Lower lobe of right lung (tissue), 2 donors: ENCODE measurements around the gene MEP1A. TPM values are rescaled to one million over a fixed set of nuclear protein-coding genes. Genes with fewer than 3 reads are reported as not detected.

Experiments
- ATAC-seq, 2 donors: fragments of 200-7000 bp; cut with Tn5 transposase; one replicate each; pipeline ENCODE4 v1.9.1; 2020 to 2022; ENCODE audit warnings: mild to moderate bottlenecking in 2 of 2, moderate library complexity in 2 of 2
- DNase-seq: peaks from one replicate; pipeline ENCODE4 v3.0.0-alpha.2; 2020
- H3K27ac ChIP-seq: fragments of 200-600 bp; one replicate; pipeline ENCODE4 v1.8.0; 2022
- H3K27me3 ChIP-seq: fragments of 200-600 bp; one replicate; pipeline ENCODE4 v1.8.0; 2022; ENCODE audit warnings: low read depth
- H3K36me3 ChIP-seq: fragments of 200-600 bp; one replicate; pipeline ENCODE4 v1.8.0; 2022; ENCODE audit warnings: mild to moderate bottlenecking
- H3K4me1 ChIP-seq: fragments of 200-600 bp; one replicate; pipeline ENCODE4 v1.8.0; 2022
- H3K4me3 ChIP-seq: fragments of 200-600 bp; one replicate; pipeline ENCODE4 v1.8.0; 2022; ENCODE audit warnings: mild to moderate bottlenecking
- H3K9me3 ChIP-seq: fragments of 200-600 bp; one replicate; pipeline ENCODE4 v1.8.0; 2022
- intact Hi-C: fragments of 100-400 bp; cut with DNase I; formaldehyde crosslinking; loops from one replicate; pipeline ENCODE4 v1.11.0; 2022
- total RNA-seq: library from RNA; stranded (reverse); fragmentation: NEBNext Ultra II Directional; extraction: Animal tissue kit (Norgen Biotek cat#: 25700); gene quantifications from one replicate; pipeline ENCODE4 v1.2.1, GENCODE V29; 2021
- TF ChIP-seq, protein P1 (sequence below): fragments of 200-600 bp; IDR thresholded peaks from one replicate; pipeline ENCODE4 v1.8.0; 2022; ENCODE audit warnings: antibody characterized with exemption, mild to moderate bottlenecking
- donor health status: DM: no; HTN: yes; CAD: no; lungs with severe emphysema.

The MEP1A gene
- total RNA-seq, 1 donor from 2014 or later = 0.41 TPM

DNA sequence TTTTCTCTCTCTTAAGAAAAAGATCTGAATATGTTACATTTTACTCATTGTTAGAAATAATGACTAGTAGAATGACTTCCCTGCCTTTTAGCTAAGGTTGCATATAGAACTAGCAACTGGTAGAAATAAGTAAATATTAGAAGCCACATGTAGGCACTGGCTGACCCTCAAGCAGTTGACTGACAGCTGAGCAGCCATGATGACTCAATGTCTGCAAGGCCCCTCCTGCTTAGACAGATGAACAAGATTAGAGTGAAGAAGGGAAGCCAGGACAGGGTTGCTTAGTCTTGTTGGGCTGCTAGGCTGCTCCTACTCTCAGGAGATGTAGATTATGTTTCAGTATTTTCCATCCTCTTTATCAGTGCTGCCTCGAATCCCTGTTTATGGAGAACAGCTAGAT lies 6.5 kb downstream of the MEP1A start:
- Histone ChIP-seq H3K4me3 (no peak overlapping the region), H3K36me3 (no peaks in the 10 kb centered on the region), H3K9me3 (no peaks in the 10 kb centered on the region), H3K27ac (no peak overlapping the region), H3K4me1 (no peaks in the 10 kb centered on the region), H3K27me3 (no peaks in the 10 kb centered on the region)
- no peak for ATAC-seq
- TF ChIP-seq, protein P1, sequence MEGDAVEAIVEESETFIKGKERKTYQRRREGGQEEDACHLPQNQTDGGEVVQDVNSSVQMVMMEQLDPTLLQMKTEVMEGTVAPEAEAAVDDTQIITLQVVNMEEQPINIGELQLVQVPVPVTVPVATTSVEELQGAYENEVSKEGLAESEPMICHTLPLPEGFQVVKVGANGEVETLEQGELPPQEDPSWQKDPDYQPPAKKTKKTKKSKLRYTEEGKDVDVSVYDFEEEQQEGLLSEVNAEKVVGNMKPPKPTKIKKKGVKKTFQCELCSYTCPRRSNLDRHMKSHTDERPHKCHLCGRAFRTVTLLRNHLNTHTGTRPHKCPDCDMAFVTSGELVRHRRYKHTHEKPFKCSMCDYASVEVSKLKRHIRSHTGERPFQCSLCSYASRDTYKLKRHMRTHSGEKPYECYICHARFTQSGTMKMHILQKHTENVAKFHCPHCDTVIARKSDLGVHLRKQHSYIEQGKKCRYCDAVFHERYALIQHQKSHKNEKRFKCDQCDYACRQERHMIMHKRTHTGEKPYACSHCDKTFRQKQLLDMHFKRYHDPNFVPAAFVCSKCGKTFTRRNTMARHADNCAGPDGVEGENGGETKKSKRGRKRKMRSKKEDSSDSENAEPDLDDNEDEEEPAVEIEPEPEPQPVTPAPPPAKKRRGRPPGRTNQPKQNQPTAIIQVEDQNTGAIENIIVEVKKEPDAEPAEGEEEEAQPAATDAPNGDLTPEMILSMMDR = no peak
- intact Hi-C loops = no loop called here
- no peak for DNase-seq

DNA sequence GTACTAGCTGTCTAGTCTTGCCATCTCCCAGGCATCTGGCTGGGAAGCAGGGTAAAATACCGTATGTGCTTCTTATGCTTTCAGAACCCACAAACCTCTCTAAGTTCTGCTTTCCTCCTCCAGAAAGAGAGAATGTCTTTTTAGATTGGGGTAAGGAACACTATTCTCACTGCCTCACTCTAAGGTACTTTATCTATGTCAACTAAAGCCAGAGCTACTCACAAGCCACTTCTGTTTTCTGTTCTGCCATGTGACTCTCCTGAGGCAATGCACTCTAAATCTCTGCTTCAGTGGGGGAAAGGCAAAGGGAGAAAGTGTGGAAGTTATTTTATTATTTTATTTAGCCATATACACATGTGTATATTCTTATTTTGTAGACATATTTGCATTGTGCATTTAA lies 15.6 kb downstream of the MEP1A start:
- no peaks in the 10 kb centered on the region for H3K9me3 ChIP-seq
- intact Hi-C loops = no loop called here
- H3K36me3 ChIP-seq = no peaks in the 10 kb centered on the region
- ATAC-seq (peak; percentile 42 to 60), DNase-seq (no peak)
- H3K4me3 ChIP-seq = no peak overlapping the region
- TF ChIP-seq, protein P1 = no peak
- H3K27me3 ChIP-seq = no peaks in the 10 kb centered on the region
- H3K4me1 ChIP-seq = no peaks in the 10 kb centered on the region
- no peak overlapping the region for H3K27ac ChIP-seq

DNA sequence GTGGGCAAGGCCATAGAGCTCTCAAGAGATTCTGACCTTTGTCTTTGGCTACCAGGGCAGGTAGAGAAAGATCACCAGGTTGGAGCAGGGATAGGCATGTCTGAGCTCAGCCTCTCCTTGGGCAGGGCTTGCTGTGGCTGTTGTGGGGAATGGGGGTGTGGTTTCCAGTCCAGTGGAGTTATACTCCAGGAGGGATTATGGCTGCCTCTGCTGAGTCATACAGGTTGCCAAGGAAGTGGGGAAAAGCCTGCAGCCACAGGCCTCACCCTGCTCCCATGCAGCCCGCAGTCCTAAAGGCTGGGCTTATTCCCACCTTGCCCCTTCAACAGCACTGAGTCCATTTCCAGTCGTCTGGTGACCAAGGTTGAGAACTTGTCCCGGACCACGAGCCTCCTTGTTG lies 21.9 kb downstream of the MEP1A start:
- TF ChIP-seq, protein P1 = no peak
- H3K27me3 ChIP-seq = no peaks in the 10 kb centered on the region
- ATAC-seq (no peak), DNase-seq (no peak)
- H3K9me3 ChIP-seq = no peaks in the 10 kb centered on the region
- H3K36me3 ChIP-seq = no peaks in the 10 kb centered on the region
- H3K4me3 ChIP-seq = no peak overlapping the region
- H3K4me1 ChIP-seq = no peaks in the 10 kb centered on the region
- H3K27ac ChIP-seq = no peak overlapping the region
- intact Hi-C loops = no loop called here

DNA sequence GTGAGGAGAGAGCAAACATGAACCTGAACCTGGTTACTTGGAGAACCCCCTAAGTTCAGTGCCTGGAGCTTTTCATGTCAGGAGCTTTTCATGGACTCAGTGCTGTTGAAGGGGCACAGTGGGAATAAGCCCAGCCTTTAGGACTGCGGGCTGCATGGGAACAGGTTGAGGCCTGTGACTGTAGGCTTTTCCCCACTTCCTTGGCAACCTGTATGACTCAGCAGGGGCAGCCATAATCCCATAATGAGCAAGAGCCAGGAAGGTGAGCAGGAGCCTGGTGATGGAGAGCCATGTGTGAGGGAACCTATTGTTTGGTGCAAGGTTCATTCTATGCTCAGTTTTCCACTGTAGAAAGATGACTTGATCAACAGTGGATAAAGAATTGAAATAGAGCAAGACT lies 23.4 kb downstream of the MEP1A start:
- DNase-seq = no peak
- H3K4me1 ChIP-seq = no peaks in the 10 kb centered on the region
- no peak overlapping the region for H3K27ac ChIP-seq
- no peak overlapping the region for H3K4me3 ChIP-seq
- no peaks in the 10 kb centered on the region for H3K9me3 ChIP-seq
- ATAC-seq = no peak
- no peaks in the 10 kb centered on the region for H3K27me3 ChIP-seq
- TF ChIP-seq, protein P1 = no peak
- intact Hi-C loops = no loop called here
- H3K36me3 ChIP-seq = no peaks in the 10 kb centered on the region

DNA sequence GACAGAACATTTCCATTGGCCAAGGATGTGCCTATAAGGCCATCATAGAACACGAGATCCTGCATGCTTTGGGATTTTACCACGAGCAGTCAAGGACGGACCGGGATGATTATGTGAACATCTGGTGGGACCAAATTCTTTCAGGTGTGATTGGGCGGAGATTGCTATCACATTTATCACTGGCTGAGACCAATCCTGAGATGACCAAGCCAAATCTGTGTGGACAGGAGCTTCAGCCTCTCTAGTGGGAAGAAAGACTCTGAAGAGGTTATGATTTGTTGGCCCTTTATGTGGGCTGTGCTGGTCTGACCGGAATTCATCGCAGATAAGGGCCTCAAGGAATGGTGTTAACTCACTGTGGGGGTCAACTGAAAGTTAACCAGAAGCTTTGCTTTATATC lies 26.4 kb downstream of the MEP1A start:
- no peak for DNase-seq
- intact Hi-C loops = no loop called here
- H3K9me3 ChIP-seq = no peaks in the 10 kb centered on the region

More for the DNA sequence above, 26.4 kb downstream of the MEP1A start:
- H3K27ac ChIP-seq = no peak overlapping the region
- H3K4me1 ChIP-seq = no peaks in the 10 kb centered on the region
- no peaks in the 10 kb centered on the region for H3K36me3 ChIP-seq
- no peaks in the 10 kb centered on the region for H3K27me3 ChIP-seq
- no peak overlapping the region for H3K4me3 ChIP-seq
- no peak for ATAC-seq
- TF ChIP-seq, protein P1 = no peak
